Liver (tissue), 3 donors: ENCODE data around the gene OR2A7.

ENCODE experiments used
- CTCF ChIP-seq: fragments of 150-350 bp; IDR thresholded peaks from 2 replicates; pipeline ENCODE4 v1.5.1; 2017; ENCODE audit warnings: improper control_type of control experiment, low read depth, low read length; ENCODE audit not compliant: missing input control
- EGR1 ChIP-seq, 2 donors: IDR thresholded peaks; 2 replicates each; pipeline ENCODE4 v1.6.1; 2016 to 2018; ENCODE audit warnings: antibody characterized with exemption in 2 of 2, low read depth in 2 of 2
- HNF4G ChIP-seq: IDR thresholded peaks from 2 replicates; pipeline ENCODE4 v1.6.1; 2016; ENCODE audit warnings: antibody characterized with exemption
- MAX ChIP-seq: IDR thresholded peaks from 2 replicates; pipeline ENCODE4 v1.6.1; 2016; ENCODE audit warnings: antibody characterized with exemption
- NR2F2 ChIP-seq: IDR thresholded peaks from 2 replicates; pipeline ENCODE4 v1.6.1; 2016; ENCODE audit warnings: antibody characterized with exemption
- REST ChIP-seq: IDR thresholded peaks from 2 replicates; pipeline ENCODE4 v1.6.1; 2016; ENCODE audit warnings: antibody characterized with exemption, mild to moderate bottlenecking
- TAF1 ChIP-seq: conservative IDR thresholded peaks from 2 replicates; pipeline ENCODE4 v1.6.1; 2016; ENCODE audit warnings: antibody characterized with exemption, mild to moderate bottlenecking
- YY1 ChIP-seq: IDR thresholded peaks from 2 replicates; pipeline ENCODE4 v1.6.1; 2016; ENCODE audit warnings: antibody characterized with exemption, mild to moderate bottlenecking
- donor health status: healthy.
- donor health status: healthy.

GRCh38 chr7:144256112-144256511 is 8.5 kb downstream of the OR2A7 start:
- TF ChIP-seq CTCF = no peak
- TF ChIP-seq EGR1 (IDR thresholded peaks at IDR 0.05; ENCODE audit: low read depth in 2 of 2) = no peak
- TF ChIP-seq YY1 = no peak
- no peak for TF ChIP-seq MAX
- no peak for TF ChIP-seq REST
- no peak for TF ChIP-seq TAF1
- TF ChIP-seq HNF4G = no peak
- TF ChIP-seq NR2F2 = no peak
